MCF 10A (cell line): ENCODE results near the gene LIMS2. TPM values are rescaled to one million over a fixed set of nuclear protein-coding genes. Genes with fewer than 3 reads are reported as not detected.

Experiments
- BruUV-seq: library from RNA; stranded (reverse); fragments of 400-500 nt; replicated peaks from 2 replicates; lab custom pipeline; 2021; lab: Mats Ljungman, UMichigan
- CTCF ChIA-PET: fragments of 300-600 bp; sonication (Branson Sonifier 250); formaldehyde crosslinking; extraction: SDS; loops from one replicate; lab custom pipeline; 2021; ENCODE audit warnings: antibody characterized with exemption, inconsistent platforms; lab: Yijun Ruan, JAX
- POLR2A ChIA-PET: fragments of 300-600, 350-650 bp; sonication (Branson Sonifier 250); formaldehyde crosslinking; extraction: SDS; loops from one replicate; lab custom pipeline; 2020; ENCODE audit warnings: antibody characterized with exemption, inconsistent platforms; lab: Yijun Ruan, JAX
- DNase-seq: peaks from one replicate; pipeline ENCODE4 v3.0.0-alpha.2; 2018; ENCODE audit not compliant: unreplicated experiment
- H3K27ac Mint-ChIP-seq: one replicate; pipeline ENCODE4 v1.8.0; 2022; ENCODE audit warnings: mild to moderate bottlenecking, low read depth, mixed read lengths; ENCODE audit not compliant: unreplicated experiment
- H3K27me3 Mint-ChIP-seq: one replicate; pipeline ENCODE4 v1.8.0; 2022; ENCODE audit warnings: mixed read lengths; ENCODE audit not compliant: insufficient read depth, unreplicated experiment
- H3K36me3 Mint-ChIP-seq: one replicate; pipeline ENCODE4 v1.8.0; 2022; ENCODE audit warnings: mild to moderate bottlenecking, moderate library complexity, mixed read lengths; ENCODE audit not compliant: insufficient read depth, unreplicated experiment
- H3K4me1 Mint-ChIP-seq: one replicate; pipeline ENCODE4 v1.8.0; 2022; ENCODE audit warnings: mixed read lengths; ENCODE audit not compliant: insufficient read depth, unreplicated experiment
- H3K4me3 Mint-ChIP-seq: one replicate; pipeline ENCODE4 v1.8.0; 2022; ENCODE audit warnings: mild to moderate bottlenecking, moderate library complexity, mixed read lengths; ENCODE audit not compliant: unreplicated experiment
- H3K9me3 Mint-ChIP-seq: one replicate; pipeline ENCODE4 v1.8.0; 2022; ENCODE audit warnings: mixed read lengths; ENCODE audit not compliant: unreplicated experiment
- intact Hi-C: fragments of 100-400 bp; cut with micrococcal nuclease; formaldehyde crosslinking; loops from 2 replicates; pipeline ENCODE4 v1.14.1; 2022
- total RNA-seq: library from RNA; stranded (reverse); gene quantifications from 2 replicates; pipeline ENCODE4 v1.2.3, GENCODE V29; 2022
- TF ChIP-seq, protein P1 (sequence below): fragments of 200-600 bp; IDR thresholded peaks from one replicate; pipeline ENCODE4 v1.8.0; 2022; ENCODE audit warnings: antibody characterized with exemption, mild to moderate bottlenecking; ENCODE audit not compliant: unreplicated experiment

LIMS2 gene
- total RNA-seq, 1 experiment from 2014 or later, result not detected

DNA sequence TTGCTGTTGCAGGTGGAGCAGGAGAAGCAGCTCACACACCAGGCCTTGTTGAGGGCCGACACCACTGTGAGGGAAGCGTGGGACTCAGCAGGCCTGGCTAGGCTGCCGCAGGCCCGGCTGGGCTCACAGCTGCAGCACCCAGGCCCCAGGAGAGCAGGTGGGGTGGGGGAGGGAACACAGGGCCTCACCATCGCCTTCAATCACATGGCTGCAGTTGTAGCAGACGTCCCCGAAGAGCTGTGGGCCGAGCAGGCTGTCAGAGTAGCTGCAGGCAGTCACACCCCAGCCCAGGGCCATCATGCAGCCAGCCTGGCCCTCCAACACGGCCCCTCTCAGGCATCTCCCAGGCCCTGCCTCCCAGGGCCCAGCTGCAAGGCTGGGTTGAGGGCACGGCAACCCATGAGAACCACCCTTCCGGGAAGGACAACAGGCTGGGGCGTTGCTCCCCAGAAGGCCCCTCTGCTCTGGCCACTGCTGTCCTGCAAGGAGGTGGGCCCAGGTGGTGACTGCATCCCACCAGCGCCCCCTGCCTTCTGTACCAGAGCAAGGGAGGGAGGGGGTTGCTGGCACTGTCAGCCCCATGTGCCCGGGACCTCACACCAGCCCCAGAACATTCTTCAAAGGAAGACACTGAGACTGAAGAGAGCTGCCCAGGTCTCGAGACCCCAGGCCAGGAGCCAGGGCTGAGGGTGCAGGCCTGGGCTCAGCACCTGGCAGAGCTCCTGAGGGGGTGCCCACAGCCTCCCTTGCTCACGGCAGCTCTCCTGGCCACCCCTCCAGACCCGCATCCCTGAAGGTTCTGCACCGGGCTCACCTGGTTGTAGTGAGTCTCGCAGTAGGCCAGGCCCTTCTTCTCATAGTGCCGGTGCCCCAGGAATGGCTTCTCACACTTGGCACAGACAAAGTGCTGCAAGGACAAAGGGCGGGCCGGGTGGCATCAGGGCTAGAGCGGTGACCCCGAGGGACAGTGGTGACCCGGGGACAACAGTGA is 35.0 kb downstream of the LIMS2 start:
- no peak for DNase-seq
- no peaks in the 10 kb centered on the region for H3K9me3 Mint-ChIP-seq
- no peak overlapping the region for H3K4me3 Mint-ChIP-seq
- H3K27me3 Mint-ChIP-seq, result no peaks in the 10 kb centered on the region
- no peak overlapping the region for H3K27ac Mint-ChIP-seq
- no TSS peak for BruUV-seq
- no peaks in the 10 kb centered on the region for H3K4me1 Mint-ChIP-seq
- TF ChIP-seq, protein P1, sequence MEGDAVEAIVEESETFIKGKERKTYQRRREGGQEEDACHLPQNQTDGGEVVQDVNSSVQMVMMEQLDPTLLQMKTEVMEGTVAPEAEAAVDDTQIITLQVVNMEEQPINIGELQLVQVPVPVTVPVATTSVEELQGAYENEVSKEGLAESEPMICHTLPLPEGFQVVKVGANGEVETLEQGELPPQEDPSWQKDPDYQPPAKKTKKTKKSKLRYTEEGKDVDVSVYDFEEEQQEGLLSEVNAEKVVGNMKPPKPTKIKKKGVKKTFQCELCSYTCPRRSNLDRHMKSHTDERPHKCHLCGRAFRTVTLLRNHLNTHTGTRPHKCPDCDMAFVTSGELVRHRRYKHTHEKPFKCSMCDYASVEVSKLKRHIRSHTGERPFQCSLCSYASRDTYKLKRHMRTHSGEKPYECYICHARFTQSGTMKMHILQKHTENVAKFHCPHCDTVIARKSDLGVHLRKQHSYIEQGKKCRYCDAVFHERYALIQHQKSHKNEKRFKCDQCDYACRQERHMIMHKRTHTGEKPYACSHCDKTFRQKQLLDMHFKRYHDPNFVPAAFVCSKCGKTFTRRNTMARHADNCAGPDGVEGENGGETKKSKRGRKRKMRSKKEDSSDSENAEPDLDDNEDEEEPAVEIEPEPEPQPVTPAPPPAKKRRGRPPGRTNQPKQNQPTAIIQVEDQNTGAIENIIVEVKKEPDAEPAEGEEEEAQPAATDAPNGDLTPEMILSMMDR, result no peak
- H3K36me3 Mint-ChIP-seq, result no peaks in the 10 kb centered on the region
- ChIA-PET POLR2A (interaction anchor here (0.9 kb wide), 1 partner anchor 9 kb away, joined by 3 read pairs; no protein-coding TSS in a partner anchor), CTCF (interaction anchor here (0.6 to 1.3 kb wide), 2 partner anchors 9 to 55 kb away, joined by 3 to 7 read pairs; no protein-coding TSS in a partner anchor)
- intact Hi-C loops, result no loop called here

GRCh38 chr2:127639111-127639474 is 36.2 kb downstream of the LIMS2 start:
- intact Hi-C loops, result no loop called here
- ChIA-PET CTCF (interaction anchor here (0.9 to 1.3 kb wide), 2 partner anchors 11 to 47 kb away, joined by 3 to 7 read pairs; no protein-coding TSS in a partner anchor), POLR2A (no interaction called here)
- TF ChIP-seq, protein P1, result no peak
- Mint-ChIP-seq H3K36me3 (no peaks in the 10 kb centered on the region), H3K4me3 (no peak overlapping the region), H3K4me1 (no peaks in the 10 kb centered on the region), H3K27ac (no peak overlapping the region), H3K27me3 (no peaks in the 10 kb centered on the region), H3K9me3 (no peaks in the 10 kb centered on the region)
- no TSS peak for BruUV-seq
- no peak for DNase-seq

- Mint-ChIP-seq H3K4me1 (no peaks in the 10 kb centered on the region), H3K27me3 (no peaks in the 10 kb centered on the region), H3K4me3 (no peak overlapping the region), H3K27ac (peak overlapping the region; percentile 42), H3K9me3 (no peaks in the 10 kb centered on the region), H3K36me3 (no peaks in the 10 kb centered on the region)
- POLR2A ChIA-PET, result no interaction called here
- DNase-seq, result peak; percentile 59
- intact Hi-C loops, result no loop called here
- TF ChIP-seq, protein P1, result no peak
- CTCF ChIA-PET, result interaction anchor here (0.6 to 1.3 kb wide), 3 partner anchors 11 to 47 kb away, joined by 3 to 7 read pairs (median 3); no protein-coding TSS in a partner anchor
- no TSS peak for BruUV-seq
Observed at GRCh38 chr2:127638361-127639110, 36.8 kb downstream of the LIMS2 start.
